Activated T-cell treated with anti-CD3 and anti-CD28 coated beads for 4 hours (primary cell): ENCODE data around the gene PLAC1.

ENCODE experiments used
- DNase-seq: peaks from one replicate; pipeline ENCODE4 v3.0.0-alpha.2; 2020

Gene PLAC1

DNA sequence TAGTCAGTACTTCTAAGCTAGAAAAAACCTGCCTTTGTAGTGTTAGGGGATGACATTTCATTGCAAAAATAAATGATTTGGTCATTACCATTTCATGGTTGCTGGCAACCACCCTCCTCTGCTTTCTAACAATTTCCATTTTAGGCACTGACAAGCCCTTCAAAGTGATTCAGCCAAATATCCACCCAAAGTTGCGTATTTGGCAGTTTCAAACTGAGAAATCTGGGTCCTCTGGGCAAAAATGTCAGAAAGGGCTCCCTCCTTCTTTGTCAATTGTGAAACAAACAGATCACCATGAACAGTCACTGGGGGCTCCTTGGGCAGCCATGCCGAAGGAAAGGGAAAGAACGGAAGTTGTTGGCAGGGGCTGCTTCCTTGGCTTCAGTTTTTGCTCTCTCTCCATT, 33.0 kb downstream of the PLAC1 start:
- no peak for DNase-seq

DNA sequence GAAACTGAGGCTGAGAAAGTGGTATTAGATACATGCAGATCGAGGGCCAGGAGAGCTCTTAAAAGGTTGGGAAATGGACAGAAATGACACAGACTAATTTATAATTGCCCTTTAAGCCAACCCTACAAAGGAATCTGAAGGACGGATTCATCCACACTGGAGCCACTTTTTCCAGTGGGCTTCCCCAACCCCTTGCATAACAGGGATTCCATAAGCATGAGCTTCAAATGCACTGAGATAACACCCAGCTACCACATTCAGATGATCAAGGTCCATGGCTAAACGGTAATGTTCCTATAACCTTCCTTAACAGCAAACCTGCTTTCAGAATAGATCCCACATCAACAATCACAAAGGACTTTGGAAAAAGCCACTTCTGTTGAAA, 34.2 kb downstream of the PLAC1 start:
- DNase-seq, result no peak

DNA sequence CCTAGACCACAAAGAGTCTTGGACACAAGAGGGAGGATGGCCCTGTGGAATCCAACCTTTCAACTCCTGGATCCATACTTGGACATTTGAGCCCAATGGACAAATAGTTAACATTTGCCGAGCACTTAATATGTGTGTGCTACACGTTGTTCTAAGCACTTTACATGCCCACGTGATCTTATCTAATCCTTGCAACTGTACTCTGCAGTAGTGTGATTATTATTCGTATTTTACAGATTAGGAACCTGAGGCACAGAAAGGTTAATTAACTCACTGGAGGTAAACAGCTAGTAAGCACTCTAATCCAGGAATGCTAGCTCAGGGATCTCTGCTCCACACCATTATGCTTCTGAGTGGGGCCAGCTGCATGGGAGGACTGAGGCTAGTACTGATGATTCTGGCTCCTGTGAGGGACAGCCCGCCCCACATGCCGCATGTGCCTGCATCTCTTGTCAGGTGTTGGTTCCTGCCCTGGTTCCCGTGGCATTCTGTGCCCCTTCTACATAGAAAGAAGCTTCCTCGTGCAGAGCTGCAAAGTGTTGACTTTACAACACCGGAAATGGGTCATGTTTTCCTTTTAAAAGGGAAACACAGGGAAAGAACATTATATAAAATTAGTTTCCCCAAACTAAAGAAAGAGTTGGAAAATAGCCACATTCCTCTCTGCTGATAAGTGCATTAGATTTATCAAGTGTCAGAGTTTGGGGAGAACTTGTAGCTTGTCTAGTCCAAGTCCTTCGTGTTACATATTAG, 34.8 kb downstream of the PLAC1 start:
- DNase-seq, result no peak

DNA sequence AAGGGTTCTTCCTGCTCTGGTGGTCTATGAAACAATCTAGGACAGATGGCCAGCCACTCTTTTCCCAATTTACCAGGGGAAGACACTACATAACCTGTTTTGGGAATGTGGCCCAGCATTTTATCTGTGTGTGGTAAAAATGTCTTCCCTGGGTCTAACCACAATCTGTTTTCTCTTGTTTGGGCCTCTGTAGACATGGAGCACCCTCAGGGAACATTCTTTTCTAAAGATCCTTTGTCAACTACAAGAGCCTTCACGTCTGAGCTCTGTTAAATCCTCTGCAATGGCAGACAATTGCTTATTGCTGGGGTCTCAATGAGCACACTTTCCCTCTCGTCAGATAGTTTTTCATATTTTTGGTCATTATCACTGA, 35.5 kb downstream of the PLAC1 start:
- DNase-seq, result no peak

DNA sequence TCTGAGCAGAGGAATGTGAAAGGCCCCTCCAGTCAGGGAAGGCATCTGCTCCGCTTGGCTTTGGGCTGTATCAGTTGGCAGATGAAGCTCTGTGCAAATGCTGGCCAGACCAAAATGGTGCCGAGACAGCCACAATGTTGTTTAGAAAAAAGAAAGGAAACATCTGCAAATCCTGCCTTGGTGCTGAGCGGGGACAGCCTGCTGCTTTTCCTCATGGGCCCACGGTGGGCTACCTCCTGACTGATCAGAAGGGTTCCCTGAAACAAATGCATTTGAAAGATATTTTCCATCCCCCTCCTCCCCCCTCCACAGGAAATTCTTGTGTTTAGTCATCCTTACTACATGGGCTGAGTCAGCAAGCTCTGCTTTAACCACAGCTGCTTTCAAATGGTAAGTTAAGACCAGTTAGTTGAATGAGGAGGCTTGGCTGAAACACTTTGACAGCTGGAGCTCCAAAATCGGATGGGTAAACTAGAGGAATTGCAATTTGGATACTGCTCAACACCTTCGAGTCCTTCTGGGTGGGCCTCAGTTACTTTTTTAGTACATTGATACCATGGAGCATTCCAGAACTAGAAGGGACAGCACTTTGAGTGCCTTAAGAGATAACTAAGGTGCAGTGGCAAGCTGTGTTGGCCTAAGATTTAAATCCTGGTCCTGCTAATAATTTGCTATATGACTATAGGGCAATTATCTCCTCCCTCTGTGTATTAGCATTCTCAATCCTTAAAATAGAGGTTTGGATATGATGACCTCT, 36.0 kb downstream of the PLAC1 start:
- no peak for DNase-seq

DNA sequence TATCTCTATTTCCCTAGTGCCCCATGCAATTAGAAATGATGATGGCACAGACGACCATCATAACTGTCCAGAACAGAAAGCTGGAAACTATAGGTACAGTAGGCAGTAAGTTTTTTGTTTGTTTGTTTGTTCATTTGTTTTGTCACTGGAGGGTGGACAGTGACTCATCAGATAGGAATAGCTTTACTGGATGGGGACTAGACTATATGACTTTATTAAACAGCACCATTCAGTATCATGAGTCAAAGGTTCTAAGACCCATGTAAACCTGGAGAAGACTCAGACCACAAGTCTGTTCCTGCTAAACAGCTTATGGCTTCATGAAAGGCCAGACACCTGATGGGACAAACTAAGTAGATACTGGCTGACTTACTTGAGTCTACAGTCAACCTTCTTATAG, 38.4 kb downstream of the PLAC1 start:
- DNase-seq, result no peak

DNA sequence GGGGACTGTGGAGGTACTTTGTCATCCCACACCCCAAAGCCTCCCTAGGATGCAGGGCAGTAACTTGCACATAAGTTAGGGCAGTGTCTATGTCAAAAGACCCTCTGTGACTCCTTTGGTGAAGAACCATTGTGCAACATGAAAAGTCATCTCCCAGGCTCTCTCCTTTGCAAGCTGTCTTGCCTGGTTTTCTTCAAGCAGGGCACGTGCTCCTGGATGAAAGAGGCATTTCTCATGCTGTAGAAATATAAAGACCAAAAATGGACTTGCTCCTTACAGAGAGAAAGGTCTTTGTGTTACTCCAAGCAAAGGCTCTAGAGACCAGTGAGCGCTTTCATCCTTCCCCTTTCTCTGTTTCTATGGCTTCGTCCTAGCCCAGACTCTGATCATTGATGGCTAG, 44.9 kb downstream of the PLAC1 start:
- DNase-seq, result no peak

DNA sequence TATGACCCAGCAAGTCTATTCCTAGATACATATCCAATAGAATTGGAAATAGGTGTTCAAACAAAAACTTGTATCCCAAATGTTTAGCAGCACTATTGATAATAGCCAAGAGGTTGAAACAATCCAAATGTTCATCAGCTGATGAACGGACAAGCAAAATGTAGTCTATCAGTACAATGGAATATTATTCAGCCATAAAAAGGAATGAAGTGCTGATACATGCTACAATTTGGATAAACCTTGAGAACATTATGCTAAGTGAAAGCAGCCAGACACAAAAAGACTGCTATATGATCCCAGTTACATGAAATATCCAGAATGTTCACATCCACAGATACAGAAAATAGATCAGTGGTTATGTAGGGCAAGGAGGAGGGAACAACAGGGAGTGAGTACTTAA, 50.1 kb downstream of the PLAC1 start:
- DNase-seq, result no peak

DNA sequence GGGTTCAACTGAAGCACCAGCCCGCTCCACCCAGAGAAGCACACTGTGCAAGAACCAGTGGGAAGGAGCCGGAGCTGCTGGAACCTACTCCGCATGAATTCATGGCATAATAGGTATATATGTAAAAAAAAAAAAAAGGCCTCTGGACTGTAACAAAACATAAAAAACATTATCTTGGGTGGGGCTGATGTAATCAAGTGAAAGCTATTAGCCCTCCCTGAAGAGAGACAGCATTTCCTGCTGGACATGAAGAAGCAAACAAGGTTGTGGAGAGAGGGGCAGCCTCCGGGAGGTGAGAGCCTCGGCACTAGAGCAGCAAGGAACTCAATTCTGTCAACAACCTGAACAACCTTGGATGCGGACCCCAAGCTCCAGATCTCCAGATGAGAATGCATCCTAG, 50.7 kb downstream of the PLAC1 start:
- DNase-seq, result no peak

DNA sequence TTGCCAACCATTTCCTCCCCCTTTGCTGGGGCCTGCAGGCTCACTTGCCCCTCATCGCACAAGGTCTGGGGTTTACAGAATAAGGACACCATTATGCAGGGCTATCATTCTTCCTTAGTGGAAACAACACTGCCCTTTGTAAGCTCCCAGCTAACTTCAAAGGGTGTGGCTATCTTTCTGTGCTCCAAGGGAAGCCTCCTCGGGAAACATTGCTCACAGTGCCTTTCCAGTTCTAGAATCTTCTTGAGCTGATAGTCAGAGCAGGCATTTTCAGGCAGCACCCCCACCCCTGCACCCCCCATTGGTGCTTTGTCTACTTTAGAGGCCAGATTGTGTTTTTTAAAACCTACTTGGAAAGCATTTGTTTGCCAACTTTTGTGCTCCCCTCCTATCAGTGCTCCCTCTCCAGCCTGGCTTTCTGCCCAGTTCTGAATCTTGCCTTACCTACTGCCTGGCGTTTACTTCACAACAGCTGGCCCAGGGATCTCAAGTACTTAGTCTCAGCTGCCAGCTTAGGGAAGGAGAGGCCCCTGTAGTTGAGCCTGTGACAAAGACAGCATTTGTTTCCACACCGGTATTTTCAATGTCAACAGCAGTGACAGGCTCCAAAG, 53.5 kb downstream of the PLAC1 start:
- DNase-seq, result no peak

DNA sequence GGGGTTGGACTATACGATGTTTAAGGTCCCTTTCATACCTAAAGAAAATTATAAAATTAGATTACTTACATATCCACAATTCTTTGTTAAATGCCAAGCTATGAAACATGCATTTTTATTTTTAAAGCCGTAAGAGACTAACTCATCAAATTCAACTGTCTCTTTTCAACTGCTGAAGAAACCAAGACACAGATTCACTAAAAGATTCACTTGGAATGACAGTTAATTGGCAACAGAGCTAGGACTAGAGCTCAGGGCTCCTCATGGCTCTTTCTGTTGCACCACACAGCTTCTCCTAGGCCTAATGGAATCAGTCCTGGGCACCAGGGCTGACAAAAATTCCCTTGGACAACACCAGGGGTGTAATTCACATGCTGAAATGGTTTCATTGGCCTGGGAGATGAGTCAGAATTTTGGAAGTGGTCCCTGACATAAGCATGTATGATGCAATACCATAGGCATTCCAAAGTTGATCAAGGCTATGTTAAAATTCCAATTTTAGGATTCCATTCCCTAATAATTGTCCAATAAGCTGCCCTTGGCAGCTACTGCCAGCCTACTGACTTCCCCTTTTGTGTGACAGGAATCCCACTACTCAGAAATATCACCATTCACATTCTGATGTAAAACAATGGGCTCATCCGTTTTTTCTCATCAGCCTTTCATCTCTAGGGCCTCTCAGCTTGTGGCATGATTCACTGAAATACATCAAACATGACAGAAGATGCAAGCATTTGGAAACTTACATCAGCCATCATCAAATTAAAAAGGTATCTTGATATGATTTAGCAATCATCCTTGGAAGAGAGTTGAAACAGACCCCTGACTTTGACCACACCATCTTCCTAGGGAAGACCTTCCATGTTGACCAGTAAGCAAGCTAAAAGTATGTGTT, 54.2 kb downstream of the PLAC1 start:
- no peak for DNase-seq

DNA sequence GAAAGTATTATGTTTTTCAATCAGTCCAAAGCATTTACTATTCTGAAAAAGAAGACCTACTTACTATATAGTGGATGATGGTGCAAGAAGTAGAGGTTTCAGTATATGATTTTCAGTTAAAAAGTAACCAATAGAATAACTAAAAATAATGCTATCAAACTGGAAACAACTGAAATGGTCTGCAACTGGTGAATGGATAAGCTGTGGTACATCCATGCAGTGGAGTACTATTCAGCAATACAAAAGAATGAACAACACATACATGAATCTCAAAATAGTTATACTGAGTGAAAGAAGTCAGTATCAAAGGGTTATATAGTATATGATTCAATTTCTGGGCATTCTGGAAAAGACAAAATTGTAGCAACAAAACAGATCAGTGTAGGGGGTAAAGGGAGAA, 55.9 kb downstream of the PLAC1 start:
- no peak for DNase-seq

DNA sequence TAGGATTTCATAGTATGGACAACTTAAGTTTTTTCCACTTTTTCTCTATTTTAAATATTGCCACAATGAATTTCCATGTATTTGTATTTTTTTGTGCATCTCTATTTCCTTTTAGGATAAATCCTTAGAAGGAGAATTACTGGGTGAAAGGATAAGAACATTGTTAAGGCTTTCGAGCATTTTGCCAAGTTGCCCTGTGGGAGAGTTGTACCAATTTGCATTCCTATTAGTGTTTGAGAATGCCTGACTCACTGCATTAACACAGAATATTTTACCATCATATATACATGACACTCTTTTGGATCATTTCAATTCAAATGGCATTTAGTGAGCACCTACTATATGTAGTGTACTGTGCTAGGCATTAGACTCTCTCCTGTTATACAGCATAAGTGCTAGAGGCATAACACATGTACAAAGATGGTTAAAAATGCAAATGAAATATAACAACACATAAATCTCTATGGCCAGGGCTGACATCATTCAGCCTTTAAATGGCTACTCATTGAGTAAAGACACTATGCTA, 57.0 kb downstream of the PLAC1 start:
- no peak for DNase-seq

DNA sequence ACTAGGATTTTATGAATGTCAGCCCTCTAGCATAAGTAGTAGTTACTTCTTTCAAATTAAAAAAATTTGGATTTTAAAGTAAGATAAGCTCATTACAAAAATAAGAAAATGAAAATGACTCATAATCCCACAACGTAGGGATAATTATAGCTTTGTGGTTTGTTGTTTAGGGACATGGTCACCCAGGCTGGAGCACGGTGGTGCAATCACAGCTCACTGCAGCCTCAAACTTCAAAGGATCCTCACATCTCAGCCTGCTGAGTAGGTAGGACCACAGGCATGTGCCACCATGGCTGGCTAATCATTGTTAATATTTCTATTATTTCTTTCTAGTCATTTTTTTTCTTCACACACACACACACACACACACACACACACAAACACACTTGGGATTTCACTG, 57.6 kb downstream of the PLAC1 start:
- no peak for DNase-seq

DNA sequence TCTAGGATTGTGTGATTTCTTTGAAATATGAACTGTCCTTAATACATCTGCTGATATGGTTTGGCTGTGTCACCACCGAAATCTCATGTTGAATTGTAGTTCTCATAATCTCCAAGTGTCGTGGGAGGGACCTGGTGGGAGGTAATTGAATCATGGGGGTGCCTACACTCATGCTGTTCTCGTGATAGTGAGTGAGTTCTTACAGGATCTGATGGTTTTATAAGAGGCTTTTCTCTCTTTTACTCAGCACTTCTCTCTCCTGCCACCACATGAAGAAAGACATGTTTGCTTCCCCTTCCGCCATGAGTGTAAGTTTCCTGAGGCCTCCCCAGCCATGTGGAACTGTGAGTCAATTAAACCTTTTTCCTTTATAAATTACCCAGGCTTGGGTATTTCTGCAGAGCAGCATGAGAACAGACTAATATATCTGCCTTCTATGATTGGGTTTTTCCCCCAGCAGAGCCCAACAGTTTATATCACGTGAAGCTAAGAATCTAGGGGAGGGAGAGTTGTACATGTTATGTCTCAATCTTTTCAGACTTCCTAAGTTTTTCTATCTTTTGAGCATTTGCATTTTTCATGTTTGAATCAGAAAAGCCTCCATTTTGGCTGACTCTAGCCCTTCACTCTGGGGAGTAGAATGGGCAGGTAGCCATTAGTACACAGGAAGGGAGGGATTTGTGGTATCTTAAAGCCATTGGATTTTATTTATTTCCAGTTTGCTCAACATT, 58.9 kb downstream of the PLAC1 start:
- DNase-seq, result no peak

DNA sequence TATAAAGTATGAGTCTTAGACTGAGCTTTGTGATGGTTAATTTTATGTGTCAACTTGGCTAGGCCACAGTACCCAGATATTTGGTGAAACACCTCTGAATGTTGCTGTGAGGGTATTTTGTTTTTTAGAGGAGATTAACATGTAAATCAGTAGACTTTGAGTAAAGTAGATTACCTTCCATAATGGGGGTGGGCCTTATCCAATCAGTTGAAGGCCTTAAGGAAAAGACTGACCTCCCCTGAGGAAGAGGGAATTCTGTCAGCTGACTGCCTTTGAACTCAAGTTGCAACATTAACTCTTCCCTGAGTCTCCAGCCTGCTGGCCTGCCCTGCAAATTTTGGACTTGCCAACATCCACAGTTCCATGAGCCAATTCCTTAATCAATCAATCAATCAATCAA, 66.0 kb downstream of the PLAC1 start:
- no peak for DNase-seq

DNA sequence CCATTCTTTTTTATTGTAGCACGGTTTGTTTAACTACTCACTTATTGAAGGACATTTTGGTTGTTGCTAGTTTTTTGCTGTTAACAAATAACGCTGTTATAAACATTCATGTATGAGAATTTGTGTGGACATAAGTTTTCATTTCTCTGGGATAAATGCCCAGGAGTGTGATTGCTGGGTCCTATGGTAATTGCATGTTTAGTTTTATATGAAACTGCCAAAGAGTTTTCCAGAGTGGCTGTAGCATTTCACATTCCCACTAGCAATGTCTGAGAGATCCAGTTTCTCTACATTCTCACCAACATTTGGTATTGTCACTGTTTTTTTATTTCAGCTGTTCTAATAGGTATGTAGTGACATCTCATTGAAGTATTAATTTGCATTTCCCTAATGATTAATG, 66.8 kb downstream of the PLAC1 start:
- no peak for DNase-seq

DNA sequence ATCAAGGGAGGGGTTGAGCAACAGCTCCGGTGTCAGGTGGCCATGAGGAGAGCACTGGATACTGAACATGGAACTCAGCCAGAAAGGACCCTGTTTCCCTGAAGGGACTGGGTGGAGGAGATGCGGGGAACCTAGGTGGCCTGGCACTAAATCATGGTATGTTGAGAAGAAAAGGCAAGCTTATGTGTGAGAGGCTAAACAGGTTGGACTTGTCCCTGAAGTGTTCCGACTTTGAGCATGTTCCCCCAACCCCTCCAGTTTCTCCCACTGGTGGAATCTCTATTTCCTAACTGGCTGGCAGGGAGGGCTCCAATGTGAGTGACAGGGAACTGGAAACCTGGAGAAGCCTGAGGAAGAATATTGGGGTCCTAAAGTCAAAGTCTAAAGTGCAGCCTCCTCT, 69.5 kb downstream of the PLAC1 start:
- no peak for DNase-seq

DNA sequence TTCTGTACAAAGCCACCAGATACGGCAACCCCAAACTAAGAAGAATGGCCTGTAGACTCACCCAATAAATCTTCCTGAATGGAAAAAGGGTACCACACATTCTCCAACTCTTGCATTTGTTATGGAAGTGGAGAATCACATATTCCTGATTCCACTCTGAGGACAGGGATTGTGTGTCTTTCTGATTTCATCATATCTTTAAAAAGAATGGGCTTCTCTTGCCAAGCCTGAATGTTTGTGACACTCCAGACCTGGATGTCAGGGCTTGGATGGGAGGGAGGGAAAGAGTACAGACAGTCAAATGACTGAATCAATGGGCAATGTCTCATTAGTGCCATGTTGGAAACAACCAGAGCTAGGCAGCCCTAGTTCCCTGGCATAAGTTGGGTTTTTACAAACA, 77.4 kb downstream of the PLAC1 start:
- DNase-seq, result no peak

DNA sequence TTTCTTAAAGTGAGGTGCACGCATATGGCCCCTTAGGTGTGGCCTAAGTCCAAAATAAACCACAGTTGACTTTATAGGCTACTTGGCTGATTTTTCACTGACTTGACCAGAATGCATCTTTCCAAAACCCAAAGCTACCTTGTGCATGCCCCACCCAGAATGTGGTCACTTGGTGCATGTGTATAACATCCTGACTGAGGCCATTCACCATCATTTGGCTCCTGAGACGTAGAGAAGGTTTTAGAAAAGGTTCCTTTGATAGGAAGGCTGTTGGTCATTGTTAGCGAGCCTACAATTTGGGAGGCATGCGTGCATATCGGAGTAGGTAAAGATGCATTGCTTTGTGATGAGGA, 84.6 kb downstream of the PLAC1 start:
- DNase-seq, result no peak

DNA sequence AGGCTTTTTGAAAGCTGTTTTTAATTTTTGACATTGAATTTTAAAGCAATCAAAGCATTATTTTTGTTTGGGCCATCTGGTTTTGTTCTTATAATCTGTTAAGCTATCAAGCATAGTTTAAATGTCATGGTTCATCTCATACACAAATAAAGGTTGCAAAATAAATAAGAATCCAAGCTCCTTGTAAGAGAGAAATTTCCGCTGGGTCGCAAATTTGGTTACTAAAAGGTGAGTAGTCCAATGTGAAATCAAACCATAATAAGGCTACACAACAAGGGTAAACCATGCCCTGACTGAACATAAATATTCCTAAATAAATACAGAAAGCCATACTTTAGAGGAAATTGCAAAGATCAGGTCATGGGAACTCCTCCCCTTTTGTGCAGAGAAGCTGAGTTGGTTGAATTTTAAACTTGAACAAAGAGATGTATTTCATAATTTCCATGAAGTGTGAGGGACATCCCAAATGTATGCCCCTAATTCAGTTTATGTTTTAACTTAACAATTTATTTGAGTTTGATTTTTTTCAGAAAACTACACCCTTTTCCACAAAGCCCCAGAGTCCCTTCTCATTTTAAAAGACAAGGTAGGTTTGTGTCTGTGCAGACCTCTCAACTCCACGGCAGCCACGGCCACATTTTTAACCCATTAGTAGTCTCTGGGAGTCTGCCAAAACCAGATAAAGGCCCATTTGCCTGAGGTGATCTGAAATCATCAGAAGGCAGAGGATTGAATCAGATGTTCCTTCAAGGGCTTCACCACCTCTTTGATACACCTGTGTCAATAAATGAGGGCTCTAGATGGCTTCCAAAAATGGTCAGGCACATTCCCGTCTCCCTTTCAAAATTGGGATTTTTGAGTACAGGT, 85.2 kb downstream of the PLAC1 start:
- no peak for DNase-seq
